Measurements from ENCODE around the gene RAB36. TPM values are rescaled to one million over a fixed set of nuclear protein-coding genes. Genes with fewer than 3 reads are reported as not detected.

RAB36 gene
- total and polyA plus RNA-seq, 9 of the 15 experiments (the other 6 are each of a cell fraction or from before 2014, with no cell fraction given), result 0.04 to 0.50 (median 0.08) TPM; not detected in 3

DNA sequence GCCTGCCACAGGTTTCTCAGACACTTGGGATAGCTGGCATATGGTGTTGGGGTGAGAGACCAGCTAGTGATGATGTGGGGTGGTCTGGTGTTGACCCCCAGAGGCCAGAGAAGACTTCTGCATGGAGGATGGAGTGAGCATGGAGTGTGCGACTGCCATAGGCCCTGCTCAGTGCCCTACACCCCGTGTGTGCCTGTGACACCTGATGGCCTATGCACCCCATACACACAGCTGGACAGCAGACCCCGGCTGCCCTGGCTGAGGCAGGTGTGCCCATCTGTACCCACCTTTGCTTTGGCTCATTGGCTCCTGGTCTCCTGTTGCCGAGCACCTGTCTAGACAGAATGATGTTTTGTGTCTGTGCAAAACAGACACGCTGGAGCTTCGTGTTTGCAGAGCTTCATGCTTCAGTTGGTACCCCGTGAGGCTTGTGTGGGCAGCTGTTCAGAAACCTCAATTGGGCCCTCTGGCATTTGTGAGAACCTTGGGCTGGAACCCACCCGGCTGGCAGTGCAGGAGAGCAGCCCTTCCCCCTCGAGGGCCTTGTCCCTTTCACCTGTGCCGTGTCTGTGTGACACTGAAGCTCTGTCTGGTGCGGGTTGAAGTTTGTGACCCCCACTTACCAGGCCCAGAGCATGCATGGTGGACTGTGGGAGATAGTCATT lies 62.6 kb downstream of the RAB36 start:
- intact Hi-C loops (cut with micrococcal nuclease) (no loop called here), in situ Hi-C loops (cut with MboI) (no loop called here)
- no peaks in the 10 kb centered on the region for H3K9me3 ChIP-seq (replicated peaks; ENCODE audit: control insufficient read depth, insufficient read depth, low read depth, low read length)
- no TSS peak for BruUV-seq (replicated peaks)
- FAIRE-seq (no peak), ATAC-seq (peak; percentile 8; the same call in 2 of the 3 replicates), DNase-seq (ENCODE audit: extremely low read depth in 1 of 4, low spot score in 3 of 4) (peak in 3 of 4 experiments; percentile 55 to 66 (median 59))
- no peak overlapping the region for H3K4me2 ChIP-seq (ENCODE audit: insufficient read depth, low read length)
- H3K4me3 ChIP-seq, result no peak overlapping the region
- H3K27me3 ChIP-seq (ENCODE audit: control insufficient read depth in 2 of 2, insufficient read depth in 2 of 2, low read length in 2 of 2), result no peaks in the 10 kb centered on the region; a peak in 1 of 5 replicates
- no peak overlapping the region for H3K27ac ChIP-seq (ENCODE audit: extremely low read depth, low read depth, low read length)
- WGBS (ENCODE audit: insufficient coverage, low coverage, missing lambda C conversion rate), result 83% methylated on average over 11 of the region's 11 CpGs
- no peak overlapping the region for H2AFZ ChIP-seq (ENCODE audit: low read depth, low read length)
- H3K79me2 ChIP-seq (ENCODE audit: control insufficient read depth, insufficient read depth, low read length), result peaks cover 73% of the 10 kb centered on the region
- POLR2A ChIA-PET, result interaction anchor here (0.7 to 86.5 kb wide), 6 partner anchors 7 to 47 kb away, joined by 3 to 3476 read pairs (median 4); partner anchors contain the start of genes BCR and RAB36
- H3K9ac ChIP-seq (ENCODE audit: insufficient read depth in 1 of 2, low read depth in 2 of 2, low read length in 2 of 2), result peak overlapping the region in 1 of 2 experiments; percentile 60; a peak in 2 of 4 replicates
- peaks cover 28% of the 10 kb centered on the region for H3K9me1 ChIP-seq (ENCODE audit: control insufficient read depth, insufficient read depth, low read length)
- peaks cover 54% of the 10 kb centered on the region for H4K20me1 ChIP-seq (replicated peaks; ENCODE audit: control insufficient read depth, insufficient read depth, low read length)
- TF ChIP-seq HMGXB4 (CRISPR knock-in tag; IDR thresholded peaks at IDR 0.05) (peak; percentile 36; the same call in 1 of the 2 replicates), ZNF644 (tag; IDR thresholded peaks at IDR 0.05; ENCODE audit: low read depth) (no peak)
- peaks cover 5 to 7% of the 10 kb centered on the region in 2 experiments; a peak in 4 of 5 replicates for H3K4me1 ChIP-seq (replicated peaks in 1 of 2; ENCODE audit: control insufficient read depth in 2 of 2, insufficient read depth in 2 of 2, low read length in 2 of 2)
- CTCF ChIA-PET (ENCODE audit: low intra/inter-chr PET ratio), result no interaction called here
- H3K36me3 ChIP-seq (ENCODE audit: control insufficient read depth, insufficient read depth, low read length), result peaks cover 55% of the 10 kb centered on the region

Measured in K562 (cell line).